Measurements from ENCODE around the gene DOHH. TPM values are rescaled to one million over a fixed set of nuclear protein-coding genes. Genes with fewer than 3 reads are reported as not detected.

The DOHH gene
- total RNA-seq, 1 donor from 2014 or later = 21.5 TPM

DNA sequence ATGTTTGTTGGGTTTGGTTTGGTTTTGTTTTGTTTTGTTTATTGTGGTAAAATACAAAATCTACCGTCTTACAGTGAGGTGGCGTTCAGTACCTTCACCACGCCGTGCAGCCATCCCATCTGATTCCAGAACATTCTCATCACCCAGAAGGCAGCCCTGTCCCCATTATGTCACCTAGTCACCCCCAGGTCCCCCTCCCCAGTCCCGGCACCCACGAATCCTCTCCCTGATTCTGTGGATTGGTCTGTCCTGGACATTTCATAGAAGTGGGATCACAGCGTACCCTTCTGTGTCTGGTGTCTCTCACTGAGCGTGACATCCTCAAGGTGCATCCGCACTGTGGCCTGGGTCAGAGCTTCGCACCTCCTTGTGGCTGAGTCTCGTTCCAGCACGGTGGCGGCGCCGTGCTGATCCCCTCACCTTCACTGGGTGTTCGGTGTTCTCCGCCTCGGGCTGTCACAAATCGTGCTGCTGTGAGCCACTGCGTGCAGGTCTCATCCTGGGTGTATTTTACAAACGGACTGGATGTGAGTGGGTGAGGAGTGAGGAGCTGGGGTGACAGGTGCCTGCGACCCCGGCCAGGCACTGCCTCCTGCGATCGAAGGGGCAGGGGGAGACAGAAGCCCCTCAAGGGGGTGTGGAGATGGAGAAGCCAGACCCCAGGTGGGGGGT is 37.9 kb upstream of the DOHH start:
- Mint-ChIP-seq H3K27me3 (no peaks in the 10 kb centered on the region), H3K27ac (no peak overlapping the region), H3K4me1 (peaks cover 2% of the 10 kb centered on the region), H3K36me3 (ENCODE audit: low read depth) (peaks cover 31% of the 10 kb centered on the region), H3K9me3 (no peaks in the 10 kb centered on the region), H3K4me3 (no peak overlapping the region)
- intact Hi-C loops (cut with micrococcal nuclease) = no loop called here
- no peak for DNase-seq

DNA sequence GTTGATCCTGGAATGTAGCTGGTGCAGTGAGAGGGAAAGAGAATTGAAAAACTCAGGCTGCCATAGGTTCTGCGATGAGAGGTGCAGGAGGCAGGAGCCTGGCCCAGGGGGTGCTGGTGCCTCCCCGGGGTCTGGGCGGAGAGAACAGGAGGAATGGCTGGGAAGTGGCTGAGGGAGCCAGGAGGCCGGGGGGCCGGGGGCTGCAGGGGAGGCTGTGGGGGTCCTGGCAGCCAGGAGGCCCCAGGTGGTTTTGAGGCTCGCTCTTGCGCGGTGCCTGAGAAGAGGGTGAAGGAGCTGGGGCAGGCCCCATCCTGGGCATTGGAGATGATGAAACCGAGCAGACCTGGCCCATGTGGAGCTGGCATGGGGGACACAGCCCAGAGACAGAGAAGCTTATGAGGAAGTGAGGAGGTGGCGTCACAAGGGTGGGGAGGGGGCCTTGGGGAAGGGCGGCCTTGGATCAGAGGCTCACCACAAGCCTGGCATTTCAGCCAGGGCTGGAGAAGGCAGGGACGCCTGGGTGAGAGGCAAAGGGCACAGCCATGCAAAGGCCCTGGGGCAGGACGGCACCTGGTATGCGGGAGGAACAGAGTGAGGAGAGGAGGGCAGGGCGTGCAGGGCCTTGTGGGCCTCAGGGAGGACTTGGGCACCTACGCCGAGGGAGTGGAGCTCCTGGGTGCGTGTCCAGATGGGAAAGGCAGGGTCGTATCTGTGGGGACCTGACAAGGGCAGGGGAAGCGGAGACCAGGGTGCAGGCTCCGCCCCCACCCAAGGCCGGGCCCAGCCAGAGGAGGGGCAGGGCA is 37.2 kb upstream of the DOHH start:
- intact Hi-C loops (cut with micrococcal nuclease) = no loop called here
- Mint-ChIP-seq H3K27ac (no peak overlapping the region), H3K27me3 (no peaks in the 10 kb centered on the region), H3K4me1 (peaks cover 2% of the 10 kb centered on the region), H3K4me3 (no peak overlapping the region), H3K9me3 (no peaks in the 10 kb centered on the region), H3K36me3 (ENCODE audit: low read depth) (peaks cover 31% of the 10 kb centered on the region)
- DNase-seq = no peak

DNA sequence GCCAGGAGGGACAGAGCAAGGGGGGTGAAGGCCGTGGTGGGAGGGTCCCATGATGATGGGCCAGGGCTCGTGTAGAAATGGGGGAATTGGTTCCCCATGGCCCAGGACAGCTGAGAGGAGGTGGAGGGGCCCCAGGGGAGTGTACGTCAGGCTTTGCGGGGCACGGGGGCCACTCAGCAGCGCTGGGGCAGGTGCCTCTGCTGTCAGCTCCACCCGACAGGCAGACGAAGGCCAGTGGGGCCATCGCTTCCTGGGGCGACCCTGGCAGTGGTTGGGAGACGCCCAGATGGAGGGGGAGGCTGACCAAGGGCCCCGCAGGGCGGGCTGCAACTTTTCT is 36.6 kb upstream of the DOHH start:
- Mint-ChIP-seq H3K9me3 (no peaks in the 10 kb centered on the region), H3K27ac (peak overlapping the region; percentile 58), H3K4me1 (peaks cover 2% of the 10 kb centered on the region), H3K36me3 (ENCODE audit: low read depth) (peaks cover 34% of the 10 kb centered on the region), H3K4me3 (no peak overlapping the region), H3K27me3 (no peaks in the 10 kb centered on the region)
- intact Hi-C loops (cut with micrococcal nuclease) = no loop called here
- no peak for DNase-seq

DNA sequence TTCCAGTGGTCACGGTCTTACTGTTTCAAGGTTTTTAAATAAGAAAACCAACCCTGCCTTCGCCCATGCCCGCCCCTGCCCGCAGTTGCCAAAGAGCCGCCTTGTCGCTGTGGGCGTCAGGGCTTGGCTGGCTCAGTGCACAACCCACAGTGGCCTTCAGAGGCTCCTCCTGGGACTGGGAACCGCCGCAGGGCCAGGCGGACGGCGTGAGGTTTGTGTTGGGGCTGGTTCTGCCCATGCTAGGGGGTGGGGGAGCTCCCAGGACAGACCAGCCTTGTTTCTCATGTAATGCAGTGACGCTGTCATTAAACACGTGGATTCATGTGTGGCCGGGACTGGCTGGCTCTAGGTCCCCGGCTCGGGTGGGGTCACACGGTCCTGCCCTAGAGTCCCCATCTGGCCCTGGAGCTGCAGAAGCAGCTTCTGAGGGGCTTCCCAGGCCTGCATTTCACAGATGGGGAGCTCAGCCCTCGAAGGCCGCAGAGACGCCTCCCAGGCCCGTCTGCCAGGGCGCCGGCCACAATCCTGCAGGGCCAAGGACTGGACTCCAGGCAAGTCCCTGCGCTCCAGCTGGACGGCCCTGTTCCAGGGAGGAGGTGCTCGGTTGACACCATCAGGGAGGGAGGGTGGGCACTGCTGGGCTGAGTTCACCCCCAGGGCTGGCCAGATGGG is 36.1 kb upstream of the DOHH start:
- peaks cover 2% of the 10 kb centered on the region for H3K4me1 Mint-ChIP-seq
- no peaks in the 10 kb centered on the region for H3K27me3 Mint-ChIP-seq
- no peak for DNase-seq
- peaks cover 34% of the 10 kb centered on the region for H3K36me3 Mint-ChIP-seq (ENCODE audit: low read depth)
- H3K9me3 Mint-ChIP-seq = no peaks in the 10 kb centered on the region
- no peak overlapping the region for H3K4me3 Mint-ChIP-seq
- H3K27ac Mint-ChIP-seq = no peak overlapping the region
- intact Hi-C loops (cut with micrococcal nuclease) = no loop called here

DNA sequence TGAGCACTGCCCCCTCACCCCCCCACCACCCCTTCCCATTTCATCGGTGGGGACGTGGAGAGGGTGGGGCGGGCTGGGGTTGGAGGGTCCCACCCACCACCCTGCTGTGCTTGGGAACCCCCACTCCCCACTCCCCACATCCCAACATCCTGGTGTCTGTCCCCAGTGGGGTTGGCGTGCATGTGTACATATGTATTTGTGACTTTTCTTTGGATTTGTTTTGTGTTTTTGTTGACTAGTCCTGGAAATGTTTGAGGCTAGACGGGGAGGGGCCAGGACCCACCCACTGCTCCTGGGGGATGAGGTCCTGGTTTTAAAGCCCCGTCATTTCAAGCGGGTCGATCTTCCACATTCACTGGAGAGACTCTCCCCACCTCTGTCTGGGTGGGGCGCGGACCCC is 35.5 kb upstream of the DOHH start:
- peaks cover 40% of the 10 kb centered on the region for H3K36me3 Mint-ChIP-seq (ENCODE audit: low read depth)
- intact Hi-C loops (cut with micrococcal nuclease) = no loop called here
- no peak for DNase-seq
- H3K9me3 Mint-ChIP-seq = no peaks in the 10 kb centered on the region
- no peak overlapping the region for H3K4me3 Mint-ChIP-seq
- peak overlapping the region; percentile 52 for H3K27ac Mint-ChIP-seq
- peaks cover 2% of the 10 kb centered on the region for H3K4me1 Mint-ChIP-seq
- no peaks in the 10 kb centered on the region for H3K27me3 Mint-ChIP-seq

DNA sequence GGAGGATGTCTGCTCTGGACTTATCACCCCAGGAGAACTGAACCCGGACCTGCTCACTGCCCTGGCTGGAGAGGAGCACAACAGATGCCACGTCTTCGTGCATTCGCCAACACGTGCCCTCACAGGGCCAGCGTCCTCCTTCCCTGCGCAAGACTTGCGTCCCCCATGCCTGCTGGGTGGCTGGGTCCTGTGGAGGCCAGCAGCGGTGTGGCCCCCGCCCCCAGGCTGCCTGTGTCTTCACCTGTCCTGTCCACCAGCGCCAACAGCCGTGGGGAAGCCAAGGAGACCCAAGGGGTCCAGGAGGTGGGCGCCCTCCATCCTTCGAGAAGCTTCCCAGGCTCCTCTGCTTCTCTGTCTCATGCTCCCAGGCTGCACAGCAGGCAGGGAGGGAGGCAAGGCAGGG is 35.1 kb upstream of the DOHH start:
- peaks cover 2% of the 10 kb centered on the region for H3K4me1 Mint-ChIP-seq
- no peak for DNase-seq
- no peaks in the 10 kb centered on the region for H3K27me3 Mint-ChIP-seq
- H3K4me3 Mint-ChIP-seq = no peak overlapping the region
- peaks cover 40% of the 10 kb centered on the region for H3K36me3 Mint-ChIP-seq (ENCODE audit: low read depth)
- intact Hi-C loops (cut with micrococcal nuclease) = no loop called here
- no peak overlapping the region for H3K27ac Mint-ChIP-seq
- H3K9me3 Mint-ChIP-seq = no peaks in the 10 kb centered on the region

DNA sequence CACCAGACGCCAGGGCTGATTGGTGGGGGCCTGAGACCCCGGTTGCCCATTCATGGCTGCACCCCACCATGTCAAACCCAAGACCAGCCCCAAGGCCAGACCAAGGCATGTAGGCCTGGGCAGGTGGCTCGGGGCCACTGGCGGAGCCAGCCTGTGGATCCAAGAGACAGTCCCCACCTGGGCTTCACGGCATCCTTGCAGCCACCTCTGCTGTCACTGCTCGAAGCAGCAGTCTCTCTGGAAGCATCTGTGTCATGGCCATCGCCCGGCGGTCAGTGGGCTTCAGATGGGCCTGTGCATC is 34.7 kb upstream of the DOHH start:
- H3K36me3 Mint-ChIP-seq (ENCODE audit: low read depth) = peaks cover 40% of the 10 kb centered on the region
- DNase-seq = no peak
- peaks cover 2% of the 10 kb centered on the region for H3K4me1 Mint-ChIP-seq
- H3K27ac Mint-ChIP-seq = no peak overlapping the region
- no peak overlapping the region for H3K4me3 Mint-ChIP-seq
- intact Hi-C loops (cut with micrococcal nuclease) = no loop called here
- no peaks in the 10 kb centered on the region for H3K27me3 Mint-ChIP-seq
- H3K9me3 Mint-ChIP-seq = no peaks in the 10 kb centered on the region

DNA sequence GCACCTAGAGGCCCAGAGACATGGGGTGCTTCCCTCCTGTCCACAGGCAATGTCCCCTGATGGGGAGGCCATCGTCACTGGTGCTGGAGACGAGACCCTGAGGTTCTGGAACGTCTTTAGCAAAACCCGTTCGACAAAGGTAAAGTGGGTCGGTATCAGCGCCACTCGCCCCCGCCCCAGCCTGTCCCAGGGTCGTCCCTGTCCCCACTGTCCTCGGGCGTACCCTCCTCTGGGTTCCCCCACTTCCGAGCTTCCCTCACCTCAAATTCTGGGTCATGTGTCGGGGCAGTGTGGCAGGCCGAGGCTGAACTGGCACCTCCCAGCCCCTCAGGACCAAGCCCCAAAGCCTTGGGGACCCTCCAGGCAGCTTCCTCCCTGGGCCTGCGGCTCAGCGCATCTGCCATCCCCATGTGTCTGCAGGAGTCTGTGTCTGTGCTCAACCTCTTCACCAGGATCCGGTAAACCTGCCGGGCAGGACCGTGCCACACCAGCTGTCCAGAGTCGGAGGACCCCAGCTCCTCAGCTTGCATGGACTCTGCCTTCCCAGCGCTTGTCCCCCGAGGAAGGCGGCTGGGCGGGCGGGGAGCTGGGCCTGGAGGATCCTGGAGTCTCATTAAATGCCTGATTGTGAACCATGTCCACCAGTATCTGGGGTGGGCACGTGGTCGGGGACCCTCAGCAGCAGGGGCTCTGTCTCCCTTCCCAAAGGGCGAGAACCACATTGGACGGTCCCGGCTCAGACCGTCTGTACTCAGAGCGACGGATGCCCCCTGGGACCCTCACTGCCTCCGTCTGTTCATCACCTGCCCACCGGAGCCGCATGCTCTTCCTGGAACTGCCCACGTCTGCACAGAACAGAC is 34.1 kb upstream of the DOHH start:
- Mint-ChIP-seq H3K4me1 (peaks cover 2% of the 10 kb centered on the region), H3K4me3 (no peak overlapping the region), H3K36me3 (ENCODE audit: low read depth) (peaks cover 38% of the 10 kb centered on the region), H3K27ac (no peak overlapping the region), H3K27me3 (no peaks in the 10 kb centered on the region), H3K9me3 (no peaks in the 10 kb centered on the region)
- no peak for DNase-seq
- intact Hi-C loops (cut with micrococcal nuclease) = no loop called here

DNA sequence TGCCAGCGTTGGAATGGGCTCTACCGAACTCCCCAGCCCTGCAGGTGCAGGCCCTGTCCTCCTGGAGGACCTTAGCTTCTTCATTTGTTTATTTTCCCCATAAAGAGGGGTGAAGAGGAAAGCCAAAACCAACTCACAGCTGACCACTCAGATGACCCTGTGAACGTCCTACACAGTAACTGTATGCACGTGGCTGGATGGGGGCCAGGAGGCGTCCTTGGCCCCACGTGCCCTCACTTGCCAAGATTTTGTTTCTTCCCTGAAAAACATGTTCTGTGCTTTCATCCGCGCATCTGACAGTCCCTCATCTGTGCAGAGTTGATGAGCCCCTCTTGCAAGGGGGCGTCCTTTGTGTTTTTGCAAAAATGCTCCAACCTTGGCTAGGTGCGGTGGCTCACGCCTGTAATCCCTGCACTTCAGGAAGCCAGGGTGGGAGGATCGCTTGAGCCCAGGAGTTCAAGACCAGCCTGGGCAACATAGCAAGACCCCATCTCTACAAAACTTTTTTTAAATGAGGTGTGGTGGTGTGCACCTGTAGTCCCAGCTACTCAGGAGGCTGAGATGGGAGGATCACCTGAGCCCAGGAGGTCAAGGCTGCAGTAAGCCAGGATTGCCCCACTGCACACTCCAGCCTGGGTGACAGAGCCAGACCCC is 33.2 kb upstream of the DOHH start:
- no peaks in the 10 kb centered on the region for H3K9me3 Mint-ChIP-seq
- H3K4me3 Mint-ChIP-seq = no peak overlapping the region
- no peak for DNase-seq
- H3K27ac Mint-ChIP-seq = no peak overlapping the region
- H3K4me1 Mint-ChIP-seq = peaks cover 2% of the 10 kb centered on the region
- intact Hi-C loops (cut with micrococcal nuclease) = no loop called here
- H3K27me3 Mint-ChIP-seq = no peaks in the 10 kb centered on the region
- peaks cover 33% of the 10 kb centered on the region for H3K36me3 Mint-ChIP-seq (ENCODE audit: low read depth)

DNA sequence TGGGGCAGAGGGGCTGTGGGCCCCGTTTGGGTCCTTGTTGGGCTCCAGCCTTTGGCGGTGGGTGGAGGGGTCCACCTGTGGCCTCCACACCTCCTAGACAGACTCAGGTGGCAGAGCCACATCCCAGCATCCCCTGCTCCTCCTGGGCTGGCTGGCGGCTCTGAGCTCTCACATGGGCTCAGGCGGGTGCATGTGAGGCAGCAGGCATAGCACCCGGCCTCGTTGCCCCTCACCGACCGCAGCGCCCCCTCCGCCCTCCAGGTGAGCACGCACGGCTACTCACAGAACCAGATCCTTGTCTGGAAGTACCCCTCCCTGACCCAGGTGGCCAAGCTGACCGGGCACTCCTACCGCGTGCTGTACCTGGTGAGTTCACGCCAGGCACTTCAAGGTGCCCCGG is 32.6 kb upstream of the DOHH start:
- intact Hi-C loops (cut with micrococcal nuclease) = no loop called here

DNA sequence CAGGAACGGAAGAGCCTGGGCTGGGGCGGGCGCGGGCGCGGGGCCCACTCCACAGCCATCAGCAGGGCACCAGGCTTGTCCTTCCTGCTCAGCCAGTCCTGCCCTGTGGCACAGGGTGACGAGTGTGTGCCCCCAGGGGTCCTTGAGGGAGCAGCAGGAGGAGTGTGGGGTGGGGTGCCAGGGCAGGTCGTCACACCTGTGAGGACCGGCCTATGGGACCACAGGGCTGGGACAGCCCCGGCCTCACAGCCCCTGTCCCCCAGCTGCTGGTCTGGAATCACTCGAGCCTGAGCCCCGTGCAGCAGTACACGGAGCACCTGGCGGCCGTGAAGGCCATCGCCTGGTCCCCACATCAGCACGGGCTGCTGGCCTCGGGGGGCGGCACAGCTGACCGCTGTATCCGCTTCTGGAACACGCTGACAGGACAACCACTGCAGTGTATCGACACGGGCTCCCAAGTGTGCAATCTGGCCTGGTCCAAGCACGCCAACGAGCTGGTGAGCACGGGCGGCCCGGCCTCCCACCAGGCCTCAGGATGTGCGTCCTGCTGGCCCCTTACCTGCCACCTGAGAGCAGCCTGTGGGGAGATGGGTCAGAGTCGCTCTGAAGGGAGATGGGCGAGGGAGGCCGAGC is 31.8 kb upstream of the DOHH start:
- H3K9me3 Mint-ChIP-seq = no peaks in the 10 kb centered on the region
- DNase-seq = no peak
- intact Hi-C loops (cut with micrococcal nuclease) = no loop called here
- H3K4me1 Mint-ChIP-seq = no peaks in the 10 kb centered on the region
- H3K27me3 Mint-ChIP-seq = no peaks in the 10 kb centered on the region
- peaks cover 25% of the 10 kb centered on the region for H3K36me3 Mint-ChIP-seq (ENCODE audit: low read depth)
- no peak overlapping the region for H3K27ac Mint-ChIP-seq
- H3K4me3 Mint-ChIP-seq = no peak overlapping the region

More for the DNA sequence above, 32.6 kb upstream of the DOHH start:
- H3K27ac Mint-ChIP-seq = no peak overlapping the region
- H3K36me3 Mint-ChIP-seq (ENCODE audit: low read depth) = peaks cover 28% of the 10 kb centered on the region
- no peaks in the 10 kb centered on the region for H3K9me3 Mint-ChIP-seq
- no peak overlapping the region for H3K4me3 Mint-ChIP-seq
- DNase-seq = no peak
- no peaks in the 10 kb centered on the region for H3K27me3 Mint-ChIP-seq
- H3K4me1 Mint-ChIP-seq = no peaks in the 10 kb centered on the region

DNA sequence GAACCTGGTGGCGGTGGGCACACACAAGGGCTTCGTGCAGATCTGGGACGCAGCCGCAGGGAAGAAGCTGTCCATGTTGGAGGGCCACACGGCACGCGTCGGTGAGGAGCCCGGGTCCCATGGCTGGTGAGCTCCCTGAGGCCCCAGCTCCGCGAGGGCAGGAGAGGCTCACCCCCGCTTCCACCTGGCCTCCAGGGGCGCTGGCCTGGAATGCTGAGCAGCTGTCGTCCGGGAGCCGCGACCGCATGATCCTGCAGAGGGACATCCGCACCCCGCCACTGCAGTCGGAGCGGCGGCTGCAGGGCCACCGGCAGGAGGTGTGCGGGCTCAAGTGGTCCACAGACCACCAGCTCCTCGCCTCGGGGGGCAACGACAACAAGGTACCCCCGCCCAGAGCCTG is 31.2 kb upstream of the DOHH start:
- H3K36me3 Mint-ChIP-seq (ENCODE audit: low read depth) = peaks cover 29% of the 10 kb centered on the region
- no peak for DNase-seq
- H3K27me3 Mint-ChIP-seq = no peaks in the 10 kb centered on the region
- no peaks in the 10 kb centered on the region for H3K9me3 Mint-ChIP-seq
- intact Hi-C loops (cut with micrococcal nuclease) = no loop called here
- no peak overlapping the region for H3K27ac Mint-ChIP-seq
- H3K4me3 Mint-ChIP-seq = no peak overlapping the region
- H3K4me1 Mint-ChIP-seq = no peaks in the 10 kb centered on the region

DNA sequence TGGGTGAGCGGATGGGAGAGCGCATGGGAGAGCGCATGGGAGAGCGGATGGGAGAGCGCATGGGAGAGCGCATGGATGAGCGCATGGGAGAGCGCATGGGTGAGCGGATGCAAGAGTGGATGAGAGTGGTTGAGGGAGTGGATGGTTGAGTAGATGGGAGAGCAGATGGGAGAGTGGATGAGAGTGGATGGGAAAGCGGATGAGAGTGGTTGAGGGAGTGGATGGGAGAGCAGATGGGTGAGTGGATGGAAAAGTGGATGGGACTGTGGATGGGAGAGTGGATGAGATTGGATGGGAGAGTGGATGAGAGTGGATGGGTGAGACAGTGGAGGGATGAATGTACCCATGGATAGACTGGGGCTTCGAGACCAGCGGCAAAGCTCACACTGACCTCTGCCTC is 29.9 kb upstream of the DOHH start:
- no peak overlapping the region for H3K27ac Mint-ChIP-seq
- H3K36me3 Mint-ChIP-seq (ENCODE audit: low read depth) = peaks cover 26% of the 10 kb centered on the region
- no peaks in the 10 kb centered on the region for H3K9me3 Mint-ChIP-seq
- intact Hi-C loops (cut with micrococcal nuclease) = no loop called here
- no peaks in the 10 kb centered on the region for H3K27me3 Mint-ChIP-seq
- no peak for DNase-seq
- no peak overlapping the region for H3K4me3 Mint-ChIP-seq
- H3K4me1 Mint-ChIP-seq = no peaks in the 10 kb centered on the region
